SK-N-SH (cell line): ENCODE measurements around the gene MBD2. TPM values are rescaled to one million over a fixed set of nuclear protein-coding genes. Genes with fewer than 3 reads are reported as not detected.

Experiments
- CTCF ChIA-PET: fragments of 300-600, 350-600 bp; formaldehyde crosslinking; extraction: SDS; loops from one replicate; lab custom pipeline; 2021; lab: Yijun Ruan, JAX
- POLR2A ChIA-PET: fragments of 350-600 bp; sonication (Branson Sonifier 250); formaldehyde crosslinking; extraction: SDS; loops from one replicate; lab custom pipeline; 2020; ENCODE audit warnings: antibody characterized with exemption, inconsistent platforms; lab: Yijun Ruan, JAX
- DNase-seq: peaks from one replicate; pipeline ENCODE4 v3.0.0; 2012
- H2AFZ ChIP-seq: fragments of 200-600 bp; sonication (generic); 2 replicates; pipeline ENCODE4 v1.8.1; 2016; ENCODE audit warnings: antibody characterized with exemption, mild to moderate bottlenecking, low read depth
- H3F3A ChIP-seq: fragments of 200-600 bp; sonication (generic); replicated peaks from 2 replicates; pipeline ENCODE3; 2016; ENCODE audit warnings: antibody characterized with exemption, mild to moderate bottlenecking; ENCODE audit not compliant: insufficient read depth
- H3K27ac ChIP-seq, 2 experiments: fragments of 200-500 bp in 1 of 2; fragments of 200-600 bp in 1 of 2; sonication (Bioruptor generic) in 1 of 2; sonication (generic), shearing (Covaris generic) in 1 of 2; 2 replicates each; pipeline versions ENCODE4 v1.5.1 to v1.6.1; 2014 to 2016; ENCODE audit warnings: low read depth in 2 of 2, inconsistent platforms in 1 of 2, low read length in 1 of 2, mild to moderate bottlenecking in 1 of 2, mixed read lengths in 1 of 2
- H3K27me3 ChIP-seq: fragments of 200-600 bp; sonication (generic), shearing (Covaris generic); 2 replicates; pipeline ENCODE4 v1.6.1; 2016; ENCODE audit warnings: mixed run types; ENCODE audit not compliant: insufficient read depth
- H3K36me3 ChIP-seq, 2 experiments: fragments of 200-500 bp in 1 of 2; fragments of 200-600 bp in 1 of 2; sonication (Bioruptor generic) in 1 of 2; sonication (generic) in 1 of 2; replicated peaks in 1 of 2; 2 replicates each; pipeline versions ENCODE3 to v1.5.1; 2014 to 2016; ENCODE audit warnings: low read length in 1 of 2, mild to moderate bottlenecking in 1 of 2; ENCODE audit not compliant: insufficient read depth in 2 of 2, control insufficient read depth in 1 of 2
- H3K4me1 ChIP-seq, 2 experiments: fragments of 200-500 bp in 1 of 2; fragments of 200-600 bp in 1 of 2; sonication (Bioruptor generic) in 1 of 2; sonication (generic), shearing (Covaris generic) in 1 of 2; 2 replicates each; pipeline versions ENCODE4 v1.5.1 to v1.6.1; 2014 to 2016; ENCODE audit warnings: low read depth in 1 of 2, low read length in 1 of 2, mixed run types in 1 of 2; ENCODE audit not compliant: insufficient read depth in 2 of 2, control insufficient read depth in 1 of 2
- H3K4me2 ChIP-seq: fragments of 200-600 bp; sonication (generic), shearing (Covaris generic); 2 replicates; pipeline ENCODE4 v1.6.1; 2017; ENCODE audit warnings: mixed run types
- H3K4me3 ChIP-seq, 2 experiments: fragments of 200-500 bp in 1 of 2; fragments of 200-600 bp in 1 of 2; sonication (Bioruptor generic) in 1 of 2; sonication (generic), shearing (Covaris generic) in 1 of 2; 2 replicates each; pipeline versions ENCODE4 v1.5.1 to v1.8.1; 2014 to 2016; ENCODE audit warnings: low read depth in 2 of 2, inconsistent platforms in 1 of 2, low read length in 1 of 2, mild to moderate bottlenecking in 1 of 2, mixed read lengths in 1 of 2, moderate library complexity in 1 of 2
- H3K79me2 ChIP-seq: fragments of 200-600 bp; sonication (generic); 2 replicates; pipeline ENCODE4 v1.8.1; 2017; ENCODE audit warnings: mild to moderate bottlenecking; ENCODE audit not compliant: insufficient read depth
- H3K9ac ChIP-seq: fragments of 200-600 bp; sonication (generic); 2 replicates; pipeline ENCODE4 v1.6.1; 2017; ENCODE audit warnings: mixed run types
- H3K9me2 ChIP-seq: fragments of 200-600 bp; sonication (generic); 2 replicates; pipeline ENCODE4 v1.6.1; 2017; ENCODE audit warnings: mixed run types
- H3K9me3 ChIP-seq: fragments of 200-600 bp; sonication (generic); 2 replicates; pipeline ENCODE4 v1.6.1; 2017; ENCODE audit warnings: mixed run types, mild to moderate bottlenecking, moderate library complexity
- H4K20me1 ChIP-seq: fragments of 200-600 bp; sonication (generic); 2 replicates; pipeline ENCODE4 v1.6.1; 2017; ENCODE audit warnings: mild to moderate bottlenecking, mixed run types; ENCODE audit not compliant: insufficient read depth
- ELF1 ChIP-seq: IDR thresholded peaks from 2 replicates; pipeline ENCODE4 v1.4.0; 2012
- FOSL2 ChIP-seq: IDR thresholded peaks from 2 replicates; pipeline ENCODE4 v1.4.0; 2012; ENCODE audit warnings: low read depth, mild to moderate bottlenecking, moderate library complexity, borderline replicate concordance
- JUND ChIP-seq: IDR thresholded peaks from 2 replicates; pipeline ENCODE4 v1.4.0; 2012
- NFIC ChIP-seq: IDR thresholded peaks from 2 replicates; pipeline ENCODE4 v1.4.0; 2012; ENCODE audit warnings: borderline replicate concordance
- NRF1 ChIP-seq: IDR thresholded peaks from 2 replicates; pipeline ENCODE4 v1.6.1; 2012; ENCODE audit warnings: low read depth, mild to moderate bottlenecking, low read length
- PBX3 ChIP-seq: IDR thresholded peaks from 2 replicates; pipeline ENCODE4; 2012
- POLR2AphosphoS5 ChIP-seq: IDR thresholded peaks from 2 replicates; pipeline ENCODE4 v1.6.1; 2012; ENCODE audit warnings: low read depth, low read length
- RAD21 ChIP-seq: IDR thresholded peaks from 2 replicates; pipeline ENCODE4 v1.6.1; 2012; ENCODE audit warnings: mild to moderate bottlenecking, low read length
- RFX5 ChIP-seq: IDR thresholded peaks from 2 replicates; pipeline ENCODE4 v1.6.1; 2012; ENCODE audit warnings: mild to moderate bottlenecking, improper control_type of control experiment, low read length
- SMC3 ChIP-seq: IDR thresholded peaks from 2 replicates; pipeline ENCODE4 v1.6.1; 2012; ENCODE audit warnings: low read depth, low read length, improper control_type of control experiment
- TCF12 ChIP-seq: IDR thresholded peaks from 2 replicates; pipeline ENCODE4 v1.4.0; 2012
- USF2 ChIP-seq: fragments of 150-350 bp; IDR thresholded peaks from 2 replicates; pipeline ENCODE4 v1.6.1; 2017; ENCODE audit warnings: antibody characterized with exemption, low read length, low read depth, borderline replicate concordance
- WGBS: methylation state at CpG from one replicate; pipeline ENCODE4 v1.1.6; 2017; ENCODE audit warnings: low lambda C conversion rate; 5-methylcytosine and 5-hydroxymethylcytosine counted together
- polyA plus RNA-seq, 3 experiments: library from polyadenylated mRNA; depleted of rRNA; stranded (reverse); fragments of >200 nt; gene quantifications; 2 replicates each; pipeline ENCODE4 v1.2.3, GENCODE V29; 2012
- TF ChIP-seq, protein P1 (sequence below): IDR thresholded peaks from 2 replicates; pipeline ENCODE4 v1.4.0; 2012; ENCODE audit warnings: low read depth
- TF ChIP-seq, protein P2 (sequence below): IDR thresholded peaks from 2 replicates; pipeline ENCODE4 v1.4.0; 2012; ENCODE audit warnings: low read depth, borderline replicate concordance
- TF ChIP-seq, protein P3 (sequence below): fragments of 200-600 bp; sonication (generic); IDR thresholded peaks from 2 replicates; pipeline ENCODE4 v1.6.1; 2017; ENCODE audit warnings: antibody characterized with exemption, mild to moderate bottlenecking, moderate library complexity

MBD2 gene
- polyA plus RNA-seq, 1 of the 3 experiments (the other 2 are of a cell fraction) = 12.5 TPM

DNA sequence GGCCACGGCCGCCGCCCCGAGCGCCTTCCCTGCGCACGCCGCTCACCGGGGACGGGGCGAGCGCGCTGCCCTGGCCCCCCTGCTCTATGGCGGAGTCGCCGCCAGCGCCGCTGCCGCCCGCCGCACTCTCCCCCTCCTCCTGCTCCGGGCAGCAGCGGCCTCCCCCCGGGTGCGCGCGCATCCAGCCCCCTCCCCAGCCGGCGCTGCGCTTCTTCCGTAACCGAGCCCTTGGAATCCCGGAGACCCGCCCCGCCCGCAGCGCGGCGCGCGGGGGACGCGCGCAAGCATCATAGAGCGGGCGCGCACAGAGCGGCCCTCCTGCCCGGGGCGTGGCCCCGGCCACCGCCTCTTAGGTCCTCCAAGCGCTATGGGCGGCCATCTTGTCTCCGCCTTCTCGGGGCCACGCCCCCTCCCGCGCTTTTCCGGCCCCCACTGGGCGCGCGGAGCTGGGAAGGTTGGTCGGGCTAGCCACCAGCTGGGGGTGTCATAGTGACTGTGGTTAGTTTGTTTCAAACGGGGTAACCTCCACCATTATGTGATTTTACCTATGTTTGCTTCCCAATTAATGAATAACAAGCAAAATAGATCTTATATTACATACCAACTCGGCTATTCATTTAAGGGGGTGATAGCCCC lies at the start of gene MBD2 (continued):
- TF ChIP-seq USF2 (no peak), JUND (no peak), ELF1 (peak; percentile 62), POLR2AphosphoS5 (peak; percentile 68), RAD21 (no peak; the same call in 1 of the 2 replicates), FOSL2 (no peak), PBX3 (no peak), SMC3 (peak; percentile 23; the same call in 1 of the 2 replicates), TCF12 (no peak), NRF1 (peak; percentile 69)
- TF ChIP-seq, protein P1, sequence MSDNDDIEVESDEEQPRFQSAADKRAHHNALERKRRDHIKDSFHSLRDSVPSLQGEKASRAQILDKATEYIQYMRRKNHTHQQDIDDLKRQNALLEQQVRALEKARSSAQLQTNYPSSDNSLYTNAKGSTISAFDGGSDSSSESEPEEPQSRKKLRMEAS = no peak
- TF ChIP-seq, protein P2, sequence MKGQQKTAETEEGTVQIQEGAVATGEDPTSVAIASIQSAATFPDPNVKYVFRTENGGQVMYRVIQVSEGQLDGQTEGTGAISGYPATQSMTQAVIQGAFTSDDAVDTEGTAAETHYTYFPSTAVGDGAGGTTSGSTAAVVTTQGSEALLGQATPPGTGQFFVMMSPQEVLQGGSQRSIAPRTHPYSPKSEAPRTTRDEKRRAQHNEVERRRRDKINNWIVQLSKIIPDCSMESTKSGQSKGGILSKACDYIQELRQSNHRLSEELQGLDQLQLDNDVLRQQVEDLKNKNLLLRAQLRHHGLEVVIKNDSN = no peak

DNA sequence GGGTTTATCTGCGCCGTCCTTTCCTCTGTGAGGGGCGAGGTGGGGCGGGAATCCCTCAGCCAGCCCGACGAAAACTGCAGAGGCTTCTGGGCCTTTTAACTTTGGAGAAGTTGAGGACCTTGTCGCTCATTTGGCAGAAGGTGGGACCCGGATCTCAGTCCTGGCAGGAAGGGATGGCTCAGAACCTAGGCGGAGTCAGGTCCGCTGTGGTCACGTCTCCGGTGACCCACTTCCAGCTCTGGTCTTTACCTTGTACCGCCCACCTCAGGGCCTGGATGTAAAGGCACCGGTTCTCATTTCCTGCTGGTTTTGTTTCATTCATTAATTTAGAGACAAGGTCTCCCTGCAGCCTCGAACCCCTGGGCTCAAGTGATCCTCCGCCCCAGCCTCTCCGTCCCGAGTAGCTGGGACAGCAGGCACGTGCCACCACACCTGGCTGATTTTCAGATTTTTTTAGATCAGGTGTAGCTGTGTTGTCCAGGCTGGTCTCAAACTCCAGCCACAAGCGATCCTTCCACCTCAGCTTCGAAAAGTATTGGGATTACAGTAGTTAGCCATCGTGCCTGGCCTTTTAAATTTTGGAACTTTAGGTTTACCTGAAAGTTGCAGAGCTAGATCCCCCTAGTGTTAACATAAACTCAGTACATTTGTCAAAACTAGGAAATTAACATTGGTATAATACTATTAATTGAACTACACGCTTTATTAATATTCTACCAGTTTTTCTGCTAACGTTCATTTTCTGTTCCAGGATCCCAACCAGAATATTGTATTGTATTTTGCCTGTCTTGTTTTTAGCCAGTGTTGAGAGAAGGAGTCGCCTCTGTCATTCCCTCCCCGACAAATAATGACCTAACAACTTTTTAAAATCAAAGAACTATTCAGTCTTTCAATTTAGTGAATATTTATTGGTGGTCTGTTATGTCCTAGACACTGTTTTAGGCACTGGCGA lies 45.7 kb upstream of the MBD2 start:
- Histone ChIP-seq H3K4me2 (peak overlapping the region; percentile 84), H2AFZ (peak overlapping the region; percentile 82), H3F3A (no peaks in the 10 kb centered on the region), H3K27me3 (no peaks in the 10 kb centered on the region), H4K20me1 (no peaks in the 10 kb centered on the region), H3K9ac (peak overlapping the region; percentile 90), H3K4me3 (peak overlapping the region; percentile 69 to 79)
- WGBS = 20% methylated on average over 19 of the region's 27 CpGs
- CTCF ChIA-PET = interaction anchor here (0.7 to 2.5 kb wide), 17 partner anchors 9 to 388 kb away, joined by 3 to 12 read pairs (median 4); partner anchors contain the start of genes C18orf54, MBD2 and STARD6
- peak; percentile 65 for DNase-seq
- TF ChIP-seq RAD21 (peak; percentile 49), RFX5 (no peak), POLR2AphosphoS5 (no peak), NRF1 (no peak), SMC3 (peak; percentile 29), NFIC (no peak)
- TF ChIP-seq, protein P3, sequence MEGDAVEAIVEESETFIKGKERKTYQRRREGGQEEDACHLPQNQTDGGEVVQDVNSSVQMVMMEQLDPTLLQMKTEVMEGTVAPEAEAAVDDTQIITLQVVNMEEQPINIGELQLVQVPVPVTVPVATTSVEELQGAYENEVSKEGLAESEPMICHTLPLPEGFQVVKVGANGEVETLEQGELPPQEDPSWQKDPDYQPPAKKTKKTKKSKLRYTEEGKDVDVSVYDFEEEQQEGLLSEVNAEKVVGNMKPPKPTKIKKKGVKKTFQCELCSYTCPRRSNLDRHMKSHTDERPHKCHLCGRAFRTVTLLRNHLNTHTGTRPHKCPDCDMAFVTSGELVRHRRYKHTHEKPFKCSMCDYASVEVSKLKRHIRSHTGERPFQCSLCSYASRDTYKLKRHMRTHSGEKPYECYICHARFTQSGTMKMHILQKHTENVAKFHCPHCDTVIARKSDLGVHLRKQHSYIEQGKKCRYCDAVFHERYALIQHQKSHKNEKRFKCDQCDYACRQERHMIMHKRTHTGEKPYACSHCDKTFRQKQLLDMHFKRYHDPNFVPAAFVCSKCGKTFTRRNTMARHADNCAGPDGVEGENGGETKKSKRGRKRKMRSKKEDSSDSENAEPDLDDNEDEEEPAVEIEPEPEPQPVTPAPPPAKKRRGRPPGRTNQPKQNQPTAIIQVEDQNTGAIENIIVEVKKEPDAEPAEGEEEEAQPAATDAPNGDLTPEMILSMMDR = peak; percentile 59
- TF ChIP-seq, protein P1 = peak; percentile 73
- TF ChIP-seq, all 33 proteins: peak for 4
- H3K79me2 ChIP-seq = no peaks in the 10 kb centered on the region; the same call in 1 of the 2 replicates
- POLR2A ChIA-PET = interaction anchor here (0.8 to 1.6 kb wide), 5 partner anchors 23 to 87 kb away, joined by 3 to 7 read pairs (median 4); partner anchors contain the start of genes C18orf54 and STARD6
- peaks cover 0 to 8% of the 10 kb centered on the region in 2 experiments for H3K36me3 ChIP-seq
- no peaks in the 10 kb centered on the region for H3K9me2 ChIP-seq
- H3K4me1 ChIP-seq = peaks cover 4 to 6% of the 10 kb centered on the region in 2 experiments; a peak in 3 of 4 replicates
- H3K9me3 ChIP-seq = no peaks in the 10 kb centered on the region
- peak overlapping the region; percentile 77 to 91 for H3K27ac ChIP-seq
